Neutrophil (primary cell): ENCODE results near the gene PACSIN1.
"Not testable (repeated sequence)": the region's sequence is repeated elsewhere in the genome, so short reads cannot be mapped to it uniquely, and the experiment has no call there.

Experiments used
- H3K27ac ChIP-seq: fragments of 200-600 bp; sonication (generic); 2 replicates; pipeline ENCODE4 v1.5.1; 2016; ENCODE audit warnings: mild to moderate bottlenecking, moderate library complexity
- H3K27me3 ChIP-seq: fragments of 200-600 bp; sonication (generic); 2 replicates; pipeline ENCODE4 v1.6.0; 2016; ENCODE audit warnings: mild to moderate bottlenecking
- H3K36me3 ChIP-seq: fragments of 200-600 bp; sonication (generic); 2 replicates; pipeline ENCODE4 v1.5.1; 2017
- H3K4me1 ChIP-seq, 2 experiments: fragments of 200-600 bp in 1 of 2; sonication (generic) in 1 of 2; 1 replicate in 1 of 2; 2 replicates in 1 of 2; pipeline versions ENCODE4 v1.5.1 to v1.6.1; 2013 to 2016; ENCODE audit warnings: low read depth in 1 of 2, low read length in 1 of 2, mild to moderate bottlenecking in 1 of 2, moderate library complexity in 1 of 2; ENCODE audit not compliant: control insufficient read depth in 1 of 2, insufficient read depth in 1 of 2
- H3K4me3 ChIP-seq, 2 experiments: fragments of 200-600 bp in 1 of 2; sonication (generic) in 1 of 2; 1 replicate in 1 of 2; 2 replicates in 1 of 2; pipeline ENCODE4 v1.5.1; 2013 to 2016; ENCODE audit warnings: low read depth in 1 of 2, low read length in 1 of 2, mild to moderate bottlenecking in 1 of 2, moderate library complexity in 1 of 2
- H3K9me3 ChIP-seq: fragments of 200-600 bp; sonication (generic); 2 replicates; pipeline ENCODE4 v1.5.1; 2016
- CTCF ChIP-seq: fragments of 200-600 bp; sonication (generic); IDR thresholded peaks from 2 replicates; pipeline ENCODE4 v1.5.1; 2016; ENCODE audit warnings: antibody characterized with exemption

The PACSIN1 gene

GRCh38 chr6:34478796-34479195, 12.9 kb downstream of the PACSIN1 start:
- H3K27me3 ChIP-seq = no peaks in the 10 kb centered on the region
- TF ChIP-seq CTCF = no peak
- H3K27ac ChIP-seq = no peak overlapping the region
- H3K36me3 ChIP-seq = no peaks in the 10 kb centered on the region
- H3K4me3 ChIP-seq = no peak overlapping the region
- no peaks in the 10 kb centered on the region for H3K9me3 ChIP-seq
- H3K4me1 ChIP-seq = no peaks in the 10 kb centered on the region

- H3K27me3 ChIP-seq, H3K4me3 ChIP-seq, H3K36me3 ChIP-seq, H3K9me3 ChIP-seq, H3K27ac ChIP-seq, H3K4me1 ChIP-seq: not testable (repeated sequence)
Measured at GRCh38 chr6:34483781-34484180, 17.9 kb downstream of the PACSIN1 start.

GRCh38 chr6:34484391-34484790, 18.5 kb downstream of the PACSIN1 start:
- H3K9me3 ChIP-seq = no peaks in the 10 kb centered on the region
- no peak for TF ChIP-seq CTCF
- no peaks in the 10 kb centered on the region for H3K4me1 ChIP-seq
- no peaks in the 10 kb centered on the region for H3K36me3 ChIP-seq
- no peaks in the 10 kb centered on the region for H3K27me3 ChIP-seq
- no peak overlapping the region for H3K4me3 ChIP-seq
- no peak overlapping the region for H3K27ac ChIP-seq

- no peak for TF ChIP-seq CTCF
- Histone ChIP-seq H3K4me3 (no peak overlapping the region), H3K9me3 (no peaks in the 10 kb centered on the region), H3K4me1 (no peaks in the 10 kb centered on the region), H3K27ac (no peak overlapping the region), H3K27me3 (no peaks in the 10 kb centered on the region), H3K36me3 (no peaks in the 10 kb centered on the region)
Measured at GRCh38 chr6:34484899-34485298, 19.0 kb downstream of the PACSIN1 start.

GRCh38 chr6:34485321-34486060, 19.6 kb downstream of the PACSIN1 start:
- no peaks in the 10 kb centered on the region for H3K36me3 ChIP-seq
- H3K27ac ChIP-seq = no peak overlapping the region
- no peak for TF ChIP-seq CTCF
- H3K4me1 ChIP-seq = no peaks in the 10 kb centered on the region
- no peak overlapping the region for H3K4me3 ChIP-seq
- no peaks in the 10 kb centered on the region for H3K27me3 ChIP-seq
- no peaks in the 10 kb centered on the region for H3K9me3 ChIP-seq

GRCh38 chr6:34486106-34486740, 20.3 kb downstream of the PACSIN1 start:
- Histone ChIP-seq H3K27ac (no peak overlapping the region), H3K4me3 (no peak overlapping the region), H3K36me3 (no peaks in the 10 kb centered on the region), H3K4me1 (no peaks in the 10 kb centered on the region), H3K27me3 (no peaks in the 10 kb centered on the region), H3K9me3 (no peaks in the 10 kb centered on the region)
- TF ChIP-seq CTCF = no peak

- not testable (repeated sequence) for H3K4me1 ChIP-seq, H3K27me3 ChIP-seq, H3K9me3 ChIP-seq, H3K4me3 ChIP-seq, H3K27ac ChIP-seq, H3K36me3 ChIP-seq
Measured at GRCh38 chr6:34486886-34487285, 21.0 kb downstream of the PACSIN1 start.
